GM12878 (cell line): ENCODE results near the gene FRMD5. TPM values are rescaled to one million over a fixed set of nuclear protein-coding genes. Genes with fewer than 3 reads are reported as not detected.

Source experiments
- CBX5 ChIP-seq: sonication (generic); IDR thresholded peaks from 2 replicates; pipeline ENCODE4 v1.6.1; 2016; ENCODE audit warnings: low read depth, moderate library complexity, mild to moderate bottlenecking, inconsistent platforms
- CHD4 ChIP-seq: fragments of 200-600 bp; sonication (generic); IDR thresholded peaks from 2 replicates; pipeline ENCODE4 v1.6.1; 2016; ENCODE audit warnings: mild to moderate bottlenecking
- EP300 ChIP-seq, 2 experiments: fragments of 150-350 bp in 1 of 2; IDR thresholded peaks; 2 replicates each; pipeline ENCODE4 v1.6.1; 2011 to 2012; ENCODE audit warnings: low read depth in 2 of 2, low read length in 2 of 2, borderline replicate concordance in 1 of 2, improper control_type of control experiment in 1 of 2, inconsistent platforms in 1 of 2; ENCODE audit not compliant: control insufficient read depth in 1 of 2
- IKZF2 ChIP-seq, 2 experiments: fragments of 450-650 bp; IDR thresholded peaks; 2 replicates each; pipeline ENCODE4 v1.6.1; 2017; ENCODE audit warnings: mild to moderate bottlenecking in 2 of 2, moderate library complexity in 2 of 2
- MXI1 ChIP-seq: fragments of 150-350 bp; IDR thresholded peaks from 2 replicates; pipeline ENCODE4 v1.6.1; 2011; ENCODE audit warnings: low read depth, mild to moderate bottlenecking, inconsistent platforms, low read length, improper control_type of control experiment
- NR2C1 ChIP-seq: fragments of 450-650 bp; IDR thresholded peaks from 2 replicates; pipeline ENCODE4 v1.6.1; 2017; ENCODE audit warnings: antibody characterized with exemption, mild to moderate bottlenecking, moderate library complexity
- PAX5 ChIP-seq: IDR thresholded peaks from 2 replicates; pipeline ENCODE4 v1.6.1; 2011; ENCODE audit warnings: low read depth, low read length, borderline replicate concordance
- PAX8 ChIP-seq: fragments of 450-650 bp; IDR thresholded peaks from 2 replicates; pipeline ENCODE4 v1.6.1; 2017; ENCODE audit warnings: mild to moderate bottlenecking, moderate library complexity
- RAD21 ChIP-seq: IDR thresholded peaks from 2 replicates; pipeline ENCODE4 v1.6.1; 2011; ENCODE audit warnings: mild to moderate bottlenecking, low read depth, low read length, moderate library complexity; ENCODE audit not compliant: insufficient read depth
- RUNX3 ChIP-seq: IDR thresholded peaks from 2 replicates; pipeline ENCODE4 v1.6.1; 2012; ENCODE audit warnings: low read length, inconsistent platforms
- SIN3A ChIP-seq: IDR thresholded peaks from 2 replicates; pipeline ENCODE4 v1.6.1; 2012; ENCODE audit warnings: low read depth, low read length, improper control_type of control experiment
- SMC3 ChIP-seq: IDR thresholded peaks from 2 replicates; pipeline ENCODE4 v1.6.1; 2011; ENCODE audit warnings: low read length, improper control_type of control experiment, borderline replicate concordance
- SPI1 ChIP-seq: IDR thresholded peaks from 2 replicates; pipeline ENCODE4 v1.6.1; 2011; ENCODE audit warnings: low read depth, mild to moderate bottlenecking, low read length, moderate library complexity, borderline replicate concordance; ENCODE audit not compliant: insufficient read depth
- STAT3 ChIP-seq: IDR thresholded peaks from 2 replicates; pipeline ENCODE4 v1.6.1; 2011; ENCODE audit warnings: low read depth, low read length, improper control_type of control experiment
- TCF7 ChIP-seq: IDR thresholded peaks from 2 replicates; pipeline ENCODE4 v1.6.1; 2014; ENCODE audit warnings: antibody characterized with exemption, borderline replicate concordance
- YBX1 ChIP-seq: fragments of 450-650 bp; IDR thresholded peaks from 2 replicates; pipeline ENCODE4 v1.6.1; 2016; ENCODE audit warnings: antibody characterized with exemption
- polyA plus RNA-seq, 11 experiments: library from polyadenylated mRNA; depleted of rRNA in 4 of 11; unstranded in 6 of 11; stranded (reverse) in 5 of 11; fragments of >200 nt; fragmentation: Nextera tagmentation in 4 of 11; fragmentation: Illumina TruSeq in 1 of 11; extraction: Ambion mirVana in 4 of 11; extraction: Trizol in 1 of 11; gene quantifications; 1 replicate in 1 of 11; 2 replicates in 10 of 11; pipeline versions ENCODE4 v1.2.1 to v1.2.3, GENCODE V29; 2011 to 2016; ENCODE audit warnings: inconsistent platforms in 2 of 11, missing spikeins in 2 of 11, low read depth in 1 of 11
- total RNA-seq, 4 experiments: library from RNA; depleted of rRNA in 3 of 4; stranded (reverse); fragments of >200 nt in 3 of 4; fragmentation: Illumina TruSeq in 1 of 4; extraction: Trizol in 1 of 4; gene quantifications; 2 replicates each; pipeline versions ENCODE4 v1.2.1 to v1.2.3, GENCODE V29; 2013 to 2021
- TF ChIP-seq, protein P1 (sequence below): fragments of 150-350 bp; IDR thresholded peaks from 2 replicates; pipeline ENCODE4 v1.6.1; 2014; ENCODE audit warnings: mild to moderate bottlenecking, low read depth, low read length
- TF ChIP-seq, protein P2 (sequence below): fragments of 450-650 bp; formaldehyde crosslinking; IDR thresholded peaks from 2 replicates; pipeline ENCODE4 v1.4.0; 2022; ENCODE audit warnings: mild to moderate bottlenecking, moderate library complexity
- TF ChIP-seq, protein P3 (sequence below): IDR thresholded peaks from 2 replicates; pipeline ENCODE4 v1.6.1; 2011; ENCODE audit warnings: mild to moderate bottlenecking, low read depth, low read length, moderate library complexity; ENCODE audit not compliant: insufficient replicate concordance
- TF ChIP-seq, protein P4 (sequence below): IDR thresholded peaks from 2 replicates; pipeline ENCODE4 v1.6.1; 2011; ENCODE audit warnings: borderline replicate concordance, low read depth, mild to moderate bottlenecking, moderate library complexity, mixed read lengths, low read length; ENCODE audit not compliant: insufficient read depth; ENCODE audit errors: extremely low read length

The FRMD5 gene
- total and polyA plus RNA-seq, 10 of the 15 experiments (the other 5 are each of a cell fraction or from before 2014, with no cell fraction given): 0.26 to 6.4 (median 0.68) TPM; not detected in 1

DNA sequence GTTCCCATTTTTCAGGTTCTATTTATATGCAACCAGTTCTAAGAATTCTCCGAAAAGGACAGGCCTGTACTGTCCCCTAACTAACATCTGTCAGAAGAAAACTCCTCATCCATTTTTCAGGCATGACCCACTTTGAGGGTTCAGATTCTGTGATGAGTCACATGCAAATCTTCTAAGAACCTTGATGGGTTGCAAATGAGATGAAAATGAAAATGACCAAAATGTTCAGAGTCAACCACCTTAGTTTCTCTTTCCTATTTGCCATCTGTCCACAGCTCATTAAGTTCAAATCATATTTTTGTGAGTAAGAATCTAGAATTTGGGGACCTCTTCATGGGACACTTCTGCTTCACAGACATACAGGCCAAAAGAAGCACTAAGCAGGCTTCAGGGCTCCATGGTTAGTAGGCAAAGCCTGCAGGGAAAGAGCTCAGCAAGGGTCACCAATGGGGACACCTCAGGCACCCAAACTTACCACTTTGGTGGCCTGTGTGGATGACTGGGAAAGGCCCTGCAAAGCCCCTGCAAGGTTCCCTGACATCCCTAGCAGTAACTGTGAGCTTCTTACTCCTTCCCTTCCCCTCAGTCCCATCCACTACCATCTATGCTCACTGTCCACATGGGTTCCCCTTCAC is 246.3 kb downstream of the FRMD5 start (continued):
- TF ChIP-seq PAX5 (no peak), CBX5 (no peak), YBX1 (no peak), MXI1 (no peak), CHD4 (no peak), PAX8 (no peak), TCF7 (0 out of 2 replicates have a peak, but pooled peaks have one; percentile 12), STAT3 (no peak), IKZF2 (IDR thresholded peaks at IDR 0.05) (peak in 1 of 2 experiments; percentile 60; a peak in 2 of 4 replicates), SMC3 (no peak), EP300 (IDR thresholded peaks at IDR 0.05; ENCODE audit: borderline replicate concordance in 1 of 2, control insufficient read depth in 1 of 2, low read depth in 2 of 2, low read length in 2 of 2) (peak in 1 of 2 experiments; percentile 27; a peak in 1 of 4 replicates), RAD21 (no peak), SPI1 (0 out of 2 replicates have a peak, but pooled peaks have one; percentile 23), RUNX3 (peak; percentile 37), SIN3A (no peak), NR2C1 (no peak)
- TF ChIP-seq, protein P1, sequence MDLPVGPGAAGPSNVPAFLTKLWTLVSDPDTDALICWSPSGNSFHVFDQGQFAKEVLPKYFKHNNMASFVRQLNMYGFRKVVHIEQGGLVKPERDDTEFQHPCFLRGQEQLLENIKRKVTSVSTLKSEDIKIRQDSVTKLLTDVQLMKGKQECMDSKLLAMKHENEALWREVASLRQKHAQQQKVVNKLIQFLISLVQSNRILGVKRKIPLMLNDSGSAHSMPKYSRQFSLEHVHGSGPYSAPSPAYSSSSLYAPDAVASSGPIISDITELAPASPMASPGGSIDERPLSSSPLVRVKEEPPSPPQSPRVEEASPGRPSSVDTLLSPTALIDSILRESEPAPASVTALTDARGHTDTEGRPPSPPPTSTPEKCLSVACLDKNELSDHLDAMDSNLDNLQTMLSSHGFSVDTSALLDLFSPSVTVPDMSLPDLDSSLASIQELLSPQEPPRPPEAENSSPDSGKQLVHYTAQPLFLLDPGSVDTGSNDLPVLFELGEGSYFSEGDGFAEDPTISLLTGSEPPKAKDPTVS: no peak
- TF ChIP-seq, protein P2, sequence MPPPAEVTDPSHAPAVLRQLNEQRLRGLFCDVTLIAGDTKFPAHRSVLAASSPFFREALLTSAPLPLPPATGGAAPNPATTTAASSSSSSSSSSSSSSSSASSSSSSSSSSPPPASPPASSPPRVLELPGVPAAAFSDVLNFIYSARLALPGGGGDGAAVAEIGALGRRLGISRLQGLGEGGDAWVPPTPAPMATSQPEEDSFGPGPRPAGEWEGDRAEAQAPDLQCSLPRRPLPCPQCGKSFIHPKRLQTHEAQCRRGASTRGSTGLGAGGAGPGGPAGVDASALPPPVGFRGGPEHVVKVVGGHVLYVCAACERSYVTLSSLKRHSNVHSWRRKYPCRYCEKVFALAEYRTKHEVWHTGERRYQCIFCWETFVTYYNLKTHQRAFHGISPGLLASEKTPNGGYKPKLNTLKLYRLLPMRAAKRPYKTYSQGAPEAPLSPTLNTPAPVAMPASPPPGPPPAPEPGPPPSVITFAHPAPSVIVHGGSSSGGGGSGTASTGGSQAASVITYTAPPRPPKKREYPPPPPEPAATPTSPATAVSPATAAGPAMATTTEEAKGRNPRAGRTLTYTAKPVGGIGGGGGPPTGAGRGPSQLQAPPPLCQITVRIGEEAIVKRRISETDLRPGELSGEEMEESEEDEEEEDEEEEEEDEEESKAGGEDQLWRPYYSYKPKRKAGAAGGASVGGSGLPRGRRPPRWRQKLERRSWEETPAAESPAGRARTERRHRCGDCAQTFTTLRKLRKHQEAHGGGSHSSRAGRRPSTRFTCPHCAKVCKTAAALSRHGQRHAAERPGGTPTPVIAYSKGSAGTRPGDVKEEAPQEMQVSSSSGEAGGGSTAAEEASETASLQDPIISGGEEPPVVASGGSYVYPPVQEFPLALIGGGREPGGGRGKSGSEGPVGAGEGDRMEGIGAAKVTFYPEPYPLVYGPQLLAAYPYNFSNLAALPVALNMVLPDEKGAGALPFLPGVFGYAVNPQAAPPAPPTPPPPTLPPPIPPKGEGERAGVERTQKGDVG (CRISPR knock-in tag): no peak
- TF ChIP-seq, protein P3, sequence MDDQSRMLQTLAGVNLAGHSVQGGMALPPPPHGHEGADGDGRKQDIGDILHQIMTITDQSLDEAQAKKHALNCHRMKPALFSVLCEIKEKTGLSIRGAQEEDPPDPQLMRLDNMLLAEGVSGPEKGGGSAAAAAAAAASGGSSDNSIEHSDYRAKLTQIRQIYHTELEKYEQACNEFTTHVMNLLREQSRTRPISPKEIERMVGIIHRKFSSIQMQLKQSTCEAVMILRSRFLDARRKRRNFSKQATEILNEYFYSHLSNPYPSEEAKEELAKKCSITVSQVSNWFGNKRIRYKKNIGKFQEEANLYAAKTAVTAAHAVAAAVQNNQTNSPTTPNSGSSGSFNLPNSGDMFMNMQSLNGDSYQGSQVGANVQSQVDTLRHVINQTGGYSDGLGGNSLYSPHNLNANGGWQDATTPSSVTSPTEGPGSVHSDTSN: no peak
- TF ChIP-seq, protein P4, sequence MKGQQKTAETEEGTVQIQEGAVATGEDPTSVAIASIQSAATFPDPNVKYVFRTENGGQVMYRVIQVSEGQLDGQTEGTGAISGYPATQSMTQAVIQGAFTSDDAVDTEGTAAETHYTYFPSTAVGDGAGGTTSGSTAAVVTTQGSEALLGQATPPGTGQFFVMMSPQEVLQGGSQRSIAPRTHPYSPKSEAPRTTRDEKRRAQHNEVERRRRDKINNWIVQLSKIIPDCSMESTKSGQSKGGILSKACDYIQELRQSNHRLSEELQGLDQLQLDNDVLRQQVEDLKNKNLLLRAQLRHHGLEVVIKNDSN: no peak
